Measurements from ENCODE around the gene RAPGEF5. TPM values are rescaled to one million over a fixed set of nuclear protein-coding genes. Genes with fewer than 3 reads are reported as not detected.

The RAPGEF5 gene
- total RNA-seq, 2 experiments from 2014 or later, result 0.42 to 0.63 TPM

GRCh38 chr7:22241805-22242390 lies 115.1 kb downstream of the RAPGEF5 start:
- Mint-ChIP-seq H3K27me3 (ENCODE audit: low read depth) (no peaks in the 10 kb centered on the region), H3K27ac (no peak overlapping the region), H3K9me3 (ENCODE audit: insufficient read depth) (no peaks in the 10 kb centered on the region), H3K36me3 (ENCODE audit: low read depth) (no peaks in the 10 kb centered on the region), H3K4me3 (no peak overlapping the region), H3K4me1 (ENCODE audit: low read depth) (no peaks in the 10 kb centered on the region)
- ChIA-PET POLR2A (no interaction called here), CTCF (no interaction called here)
- no peak for ATAC-seq
- DNase-seq, result no peak

- H3K27me3 Mint-ChIP-seq (ENCODE audit: low read depth), result peaks cover 4% of the 10 kb centered on the region
- ATAC-seq (no peak), DNase-seq (no peak)
- POLR2A ChIA-PET, result no interaction called here
- H3K4me1 Mint-ChIP-seq (ENCODE audit: low read depth), result no peaks in the 10 kb centered on the region
- H3K9me3 Mint-ChIP-seq (ENCODE audit: insufficient read depth), result no peaks in the 10 kb centered on the region
- no peak overlapping the region for H3K4me3 Mint-ChIP-seq
- no peaks in the 10 kb centered on the region for H3K36me3 Mint-ChIP-seq (ENCODE audit: low read depth)
- no peak overlapping the region for H3K27ac Mint-ChIP-seq
- CTCF ChIA-PET, result no interaction called here
Measured at GRCh38 chr7:22240904-22241571, 115.9 kb downstream of the RAPGEF5 start.

DNA sequence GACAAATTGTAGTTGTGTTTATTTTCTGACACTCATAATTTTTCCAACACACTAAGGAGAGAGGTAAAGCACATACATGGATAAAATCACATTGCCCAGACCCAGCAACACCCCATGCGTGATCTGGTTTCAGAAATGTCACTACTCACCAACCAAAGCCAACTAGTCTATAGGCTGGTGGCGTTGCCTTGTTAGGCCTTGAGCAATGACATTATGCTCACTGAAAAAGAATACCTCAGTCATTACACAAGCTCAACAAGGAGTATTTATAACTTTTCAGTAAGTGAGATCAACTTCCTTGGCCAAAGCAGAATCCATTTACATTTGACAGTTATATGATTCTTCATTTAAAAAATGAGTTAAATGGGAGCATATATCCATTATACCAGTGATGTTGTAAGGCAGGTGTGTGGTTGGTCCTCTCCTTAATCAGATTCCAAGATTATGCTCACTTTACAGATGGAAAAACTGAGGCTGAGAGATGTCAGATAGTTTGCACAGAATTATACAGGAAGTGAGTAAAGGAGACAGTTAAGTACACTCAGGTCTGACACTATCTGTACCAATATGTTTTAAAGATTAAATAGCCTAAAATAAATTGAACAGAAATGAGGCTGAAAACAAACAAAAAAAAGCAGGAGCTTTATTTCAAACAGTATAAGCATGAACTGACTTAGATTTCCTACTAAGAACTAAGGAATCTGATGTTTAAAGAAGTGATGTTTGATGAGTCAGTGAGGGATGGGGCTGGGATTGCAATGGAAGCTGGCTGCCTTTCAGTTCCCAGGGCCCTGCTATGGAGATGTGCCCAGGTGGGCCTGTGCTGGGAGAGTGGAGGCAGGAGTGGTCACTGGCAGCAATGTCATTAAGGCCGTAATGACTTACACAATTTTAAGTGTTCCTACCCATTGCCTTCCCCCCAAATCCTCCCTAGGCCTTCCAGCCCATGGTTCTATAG lies 118.3 kb downstream of the RAPGEF5 start:
- ChIA-PET CTCF (no interaction called here), POLR2A (no interaction called here)
- Mint-ChIP-seq H3K36me3 (ENCODE audit: low read depth) (no peaks in the 10 kb centered on the region), H3K27me3 (ENCODE audit: low read depth) (peaks cover 10% of the 10 kb centered on the region), H3K4me3 (no peak overlapping the region), H3K4me1 (ENCODE audit: low read depth) (no peaks in the 10 kb centered on the region), H3K27ac (no peak overlapping the region), H3K9me3 (ENCODE audit: insufficient read depth) (no peaks in the 10 kb centered on the region)
- no peak for ATAC-seq
- DNase-seq, result no peak

- ChIA-PET POLR2A (no interaction called here), CTCF (no interaction called here)
- DNase-seq (no peak), ATAC-seq (no peak)
- Mint-ChIP-seq H3K27me3 (ENCODE audit: low read depth) (peaks cover 10% of the 10 kb centered on the region), H3K27ac (no peak overlapping the region), H3K4me3 (no peak overlapping the region), H3K4me1 (ENCODE audit: low read depth) (no peaks in the 10 kb centered on the region), H3K9me3 (ENCODE audit: insufficient read depth) (no peaks in the 10 kb centered on the region), H3K36me3 (ENCODE audit: low read depth) (no peaks in the 10 kb centered on the region)
Measured at GRCh38 chr7:22235134-22235533, 121.8 kb downstream of the RAPGEF5 start.

DNA sequence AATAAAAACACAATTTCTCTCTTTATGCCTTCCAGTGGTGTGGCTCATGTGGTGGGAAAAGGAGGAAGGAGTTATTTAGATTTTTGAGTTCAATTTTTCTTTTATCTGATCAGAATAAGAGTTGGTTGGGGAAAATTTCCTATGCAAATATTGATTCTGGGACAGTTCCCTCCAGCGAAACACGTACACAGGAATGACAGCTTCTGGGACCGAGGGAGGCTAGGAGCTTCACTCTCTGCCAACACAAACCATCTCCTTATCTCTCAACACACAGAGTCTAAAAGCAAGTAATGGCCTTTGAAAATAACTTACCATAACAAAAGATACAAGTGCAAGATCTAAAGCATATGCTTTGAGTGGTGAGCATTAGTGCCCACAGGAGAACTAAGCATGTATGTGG lies 122.7 kb downstream of the RAPGEF5 start:
- Mint-ChIP-seq H3K27ac (no peak overlapping the region), H3K36me3 (ENCODE audit: low read depth) (no peaks in the 10 kb centered on the region), H3K9me3 (ENCODE audit: insufficient read depth) (no peaks in the 10 kb centered on the region), H3K27me3 (ENCODE audit: low read depth) (peaks cover 12% of the 10 kb centered on the region), H3K4me1 (ENCODE audit: low read depth) (no peaks in the 10 kb centered on the region), H3K4me3 (no peak overlapping the region)
- POLR2A ChIA-PET, result no interaction called here
- DNase-seq (no peak), ATAC-seq (no peak)
- CTCF ChIA-PET, result no interaction called here

GRCh38 chr7:22231806-22232205 lies 125.1 kb downstream of the RAPGEF5 start:
- Mint-ChIP-seq H3K4me3 (no peak overlapping the region), H3K27me3 (ENCODE audit: low read depth) (peaks cover 12% of the 10 kb centered on the region), H3K9me3 (ENCODE audit: insufficient read depth) (no peaks in the 10 kb centered on the region), H3K27ac (no peak overlapping the region), H3K36me3 (ENCODE audit: low read depth) (no peaks in the 10 kb centered on the region), H3K4me1 (ENCODE audit: low read depth) (no peaks in the 10 kb centered on the region)
- POLR2A ChIA-PET, result no interaction called here
- CTCF ChIA-PET, result interaction anchor here (0.9 kb wide), 1 partner anchor 20 kb away, joined by 3 read pairs; no protein-coding TSS in a partner anchor
- DNase-seq (no peak), ATAC-seq (no peak)

DNA sequence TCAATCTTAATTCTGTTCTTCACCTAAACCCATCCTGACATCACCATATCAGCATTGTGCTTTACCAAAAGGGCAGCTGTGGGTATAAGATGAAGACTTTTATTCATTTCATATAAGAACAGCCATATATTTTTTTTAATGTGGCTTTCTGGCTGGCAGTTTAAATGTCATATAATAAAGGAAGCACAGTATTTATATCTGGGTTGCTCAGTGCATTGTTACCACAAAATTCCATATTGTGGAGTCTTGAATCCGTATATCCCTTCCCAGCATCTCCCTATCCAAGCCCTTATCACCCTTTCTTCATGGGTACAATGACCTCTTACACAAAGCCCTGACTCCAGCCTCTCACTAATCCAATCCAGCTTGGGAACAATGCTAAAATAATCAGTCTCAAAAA lies 125.8 kb downstream of the RAPGEF5 start:
- ATAC-seq (no peak), DNase-seq (no peak)
- no peak overlapping the region for H3K4me3 Mint-ChIP-seq
- POLR2A ChIA-PET, result no interaction called here
- no peaks in the 10 kb centered on the region for H3K9me3 Mint-ChIP-seq (ENCODE audit: insufficient read depth)
- no peaks in the 10 kb centered on the region for H3K4me1 Mint-ChIP-seq (ENCODE audit: low read depth)
- H3K27me3 Mint-ChIP-seq (ENCODE audit: low read depth), result peaks cover 10% of the 10 kb centered on the region
- H3K36me3 Mint-ChIP-seq (ENCODE audit: low read depth), result no peaks in the 10 kb centered on the region
- no peak overlapping the region for H3K27ac Mint-ChIP-seq
- CTCF ChIA-PET, result interaction anchor here (0.9 kb wide), 1 partner anchor 21 kb away, joined by 3 read pairs; no protein-coding TSS in a partner anchor

- Mint-ChIP-seq H3K4me3 (no peak overlapping the region), H3K9me3 (ENCODE audit: insufficient read depth) (no peaks in the 10 kb centered on the region), H3K27ac (no peak overlapping the region), H3K4me1 (ENCODE audit: low read depth) (no peaks in the 10 kb centered on the region), H3K27me3 (ENCODE audit: low read depth) (peaks cover 6% of the 10 kb centered on the region), H3K36me3 (ENCODE audit: low read depth) (no peaks in the 10 kb centered on the region)
- ChIA-PET CTCF (no interaction called here), POLR2A (interaction anchor here (0.7 kb wide), 1 partner anchor 31 kb away, joined by 3 read pairs; no protein-coding TSS in a partner anchor)
- no peak for DNase-seq
- ATAC-seq, result no peak
Measured at GRCh38 chr7:22230238-22230637, 126.7 kb downstream of the RAPGEF5 start.

DNA sequence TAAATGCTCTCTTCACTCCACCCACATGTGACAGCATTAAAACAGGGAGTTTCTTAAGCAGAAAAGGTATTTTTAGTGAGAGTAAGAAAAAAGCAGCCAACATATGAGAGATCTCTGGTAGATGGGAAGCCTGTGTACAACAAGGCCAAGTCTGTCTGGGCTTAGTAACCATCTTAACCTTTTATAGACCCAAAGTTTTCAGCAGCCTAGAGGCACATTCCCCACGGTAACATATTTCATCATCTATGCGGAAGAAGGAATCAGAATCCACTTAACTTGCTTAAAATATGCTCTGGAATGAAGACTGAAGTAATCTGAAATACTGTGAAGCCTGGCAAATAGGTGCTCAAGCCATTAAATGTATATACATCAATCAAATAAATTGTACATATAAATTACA lies 127.8 kb downstream of the RAPGEF5 start:
- ChIA-PET POLR2A (no interaction called here), CTCF (no interaction called here)
- no peaks in the 10 kb centered on the region for H3K9me3 Mint-ChIP-seq (ENCODE audit: insufficient read depth)
- no peaks in the 10 kb centered on the region for H3K36me3 Mint-ChIP-seq (ENCODE audit: low read depth)
- no peak overlapping the region for H3K4me3 Mint-ChIP-seq
- H3K27me3 Mint-ChIP-seq (ENCODE audit: low read depth), result peaks cover 4% of the 10 kb centered on the region
- DNase-seq, result no peak
- H3K4me1 Mint-ChIP-seq (ENCODE audit: low read depth), result no peaks in the 10 kb centered on the region
- no peak overlapping the region for H3K27ac Mint-ChIP-seq
- no peak for ATAC-seq

DNA sequence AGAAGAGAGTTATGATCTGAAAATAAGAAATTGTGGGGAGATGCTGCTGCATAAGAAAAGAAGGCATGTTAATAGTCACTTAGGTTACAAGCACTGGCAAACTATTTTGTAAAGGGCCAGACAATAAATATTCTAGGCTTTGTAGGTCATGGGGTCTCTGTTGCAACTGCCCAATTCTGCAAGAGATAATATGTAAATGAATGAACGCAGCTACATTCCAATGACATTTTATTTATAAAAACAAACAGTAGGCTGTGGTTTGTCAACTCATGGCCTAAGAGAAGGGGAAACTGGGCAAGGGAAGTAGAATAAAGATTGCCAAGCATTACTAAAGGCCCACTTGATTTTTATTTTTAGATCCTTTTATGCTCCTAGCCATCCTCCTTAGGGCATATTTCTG lies 133.1 kb downstream of the RAPGEF5 start:
- ChIA-PET POLR2A (no interaction called here), CTCF (no interaction called here)
- no peak for ATAC-seq
- Mint-ChIP-seq H3K27ac (no peak overlapping the region), H3K4me1 (ENCODE audit: low read depth) (no peaks in the 10 kb centered on the region), H3K27me3 (ENCODE audit: low read depth) (no peaks in the 10 kb centered on the region), H3K4me3 (no peak overlapping the region), H3K36me3 (ENCODE audit: low read depth) (no peaks in the 10 kb centered on the region), H3K9me3 (ENCODE audit: insufficient read depth) (no peaks in the 10 kb centered on the region)
- no peak for DNase-seq

DNA sequence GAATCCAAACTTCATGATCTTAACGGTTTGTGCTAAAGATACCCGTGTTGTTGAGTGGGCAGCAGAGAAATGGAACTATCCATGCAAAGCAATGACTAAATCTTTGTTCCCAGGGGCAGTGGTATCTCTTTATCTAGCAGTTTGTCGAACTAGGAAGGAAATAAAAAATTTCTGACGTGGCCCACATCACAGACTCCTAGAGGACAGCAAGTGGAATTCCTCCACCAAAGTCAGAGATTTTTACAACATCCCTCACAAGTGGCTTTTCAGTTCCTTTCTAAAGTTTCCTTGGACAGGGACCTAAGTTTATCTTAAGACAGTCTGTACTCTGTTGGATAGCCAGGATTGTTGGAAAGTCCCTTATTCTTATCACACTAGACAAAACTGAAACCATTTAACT lies 136.0 kb downstream of the RAPGEF5 start:
- Mint-ChIP-seq H3K4me1 (ENCODE audit: low read depth) (no peaks in the 10 kb centered on the region), H3K27me3 (ENCODE audit: low read depth) (peaks cover 5% of the 10 kb centered on the region), H3K9me3 (ENCODE audit: insufficient read depth) (no peaks in the 10 kb centered on the region), H3K27ac (no peak overlapping the region), H3K36me3 (ENCODE audit: low read depth) (no peaks in the 10 kb centered on the region), H3K4me3 (no peak overlapping the region)
- DNase-seq (no peak), ATAC-seq (no peak)
- CTCF ChIA-PET, result no interaction called here
- POLR2A ChIA-PET, result no interaction called here
